ENCODE data around the gene CNNM3. TPM values are rescaled to one million over a fixed set of nuclear protein-coding genes. Genes with fewer than 3 reads are reported as not detected.

The CNNM3 gene
- total RNA-seq, result 4.6 and 7.0 TPM in 2 replicates

GRCh38 chr2:96816127-96816835 lies at the start of gene CNNM3:
CNNM3 (plus strand) TSS chr2:96816268; CDS start chr2:96816278, 10 bp downstream.

GRCh38 chr2:96843538-96844268 lies 27.6 kb downstream of the CNNM3 start, which contains the start of gene ANKRD23:
ANKRD23 (minus strand) TSS chr2:96844021; CDS start chr2:96843992, 29 bp downstream.

GRCh38 chr2:96857667-96858372 lies 41.8 kb downstream of the CNNM3 start, which contains the start of gene ANKRD39:
ANKRD39 (minus strand) TSS chr2:96858016; CDS start chr2:96857987, 29 bp downstream.

GRCh38 chr2:96869822-96870625 lies 54.0 kb downstream of the CNNM3 start, which contains the start of gene SEMA4C:
SEMA4C (minus strand) TSS chr2:96870080; CDS start chr2:96867886, 2,194 bp downstream.

Other genes with a start within 250 kb of the CNNM3 start
- 31.6 and 34.2 TPM in 2 replicates for gene KANSL3, start 178.0 kb upstream of the CNNM3 start, total RNA-seq
- 1.3 and 1.4 TPM in 2 replicates for gene FER1L5, start 173.5 kb upstream of the CNNM3 start, total RNA-seq
- gene LMAN2L, start 76.2 kb upstream of the CNNM3 start, total RNA-seq, result 26.2 and 33.5 TPM in 2 replicates
- 2.1 and 2.2 TPM in 2 replicates for gene CNNM4, start 55.4 kb upstream of the CNNM3 start, total RNA-seq
- 1.00 and 1.3 TPM in 2 replicates for gene ANKRD23, start 27.8 kb downstream of the CNNM3 start, total RNA-seq
- 6.3 and 6.4 TPM in 2 replicates for gene ANKRD39, start 41.7 kb downstream of the CNNM3 start, total RNA-seq
- 18.3 and 22.1 TPM in 2 replicates for gene SEMA4C, start 53.8 kb downstream of the CNNM3 start, total RNA-seq
- gene FAM178B, start 170.3 kb downstream of the CNNM3 start, total RNA-seq, result not detected in 2 replicates

Data from smooth muscle cell of bladder (primary cell).